Measurements from ENCODE around the gene ADGRL3. TPM values are rescaled to one million over a fixed set of nuclear protein-coding genes. Genes with fewer than 3 reads are reported as not detected.

ADGRL3 gene
- total RNA-seq, 4 donors from 2014 or later: 0.67 to 4.6 (median 1.6) TPM

- no peak for DNase-seq
- intact Hi-C loops (cut with DNase I): no loop called here
- TF ChIP-seq, protein P1, sequence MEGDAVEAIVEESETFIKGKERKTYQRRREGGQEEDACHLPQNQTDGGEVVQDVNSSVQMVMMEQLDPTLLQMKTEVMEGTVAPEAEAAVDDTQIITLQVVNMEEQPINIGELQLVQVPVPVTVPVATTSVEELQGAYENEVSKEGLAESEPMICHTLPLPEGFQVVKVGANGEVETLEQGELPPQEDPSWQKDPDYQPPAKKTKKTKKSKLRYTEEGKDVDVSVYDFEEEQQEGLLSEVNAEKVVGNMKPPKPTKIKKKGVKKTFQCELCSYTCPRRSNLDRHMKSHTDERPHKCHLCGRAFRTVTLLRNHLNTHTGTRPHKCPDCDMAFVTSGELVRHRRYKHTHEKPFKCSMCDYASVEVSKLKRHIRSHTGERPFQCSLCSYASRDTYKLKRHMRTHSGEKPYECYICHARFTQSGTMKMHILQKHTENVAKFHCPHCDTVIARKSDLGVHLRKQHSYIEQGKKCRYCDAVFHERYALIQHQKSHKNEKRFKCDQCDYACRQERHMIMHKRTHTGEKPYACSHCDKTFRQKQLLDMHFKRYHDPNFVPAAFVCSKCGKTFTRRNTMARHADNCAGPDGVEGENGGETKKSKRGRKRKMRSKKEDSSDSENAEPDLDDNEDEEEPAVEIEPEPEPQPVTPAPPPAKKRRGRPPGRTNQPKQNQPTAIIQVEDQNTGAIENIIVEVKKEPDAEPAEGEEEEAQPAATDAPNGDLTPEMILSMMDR (IDR thresholded peaks at IDR 0.05): no peak
- TF ChIP-seq POLR2A (IDR thresholded peaks at IDR 0.05): no peak
- WGBS, 2 donors: 94 to 97% methylated on average over 2 of the region's 2 CpGs
- Histone ChIP-seq H3K27ac (no peak overlapping the region), H3K27me3 (no peaks in the 10 kb centered on the region), H3K36me3 (no peaks in the 10 kb centered on the region), H3K9me3 (no peaks in the 10 kb centered on the region), H3K4me1 (no peaks in the 10 kb centered on the region), H3K4me3 (replicated peaks in 1 of 3) (no peak overlapping the region)
Observed at GRCh38 chr4:61734409-61734808, 534.3 kb downstream of the ADGRL3 start.

GRCh38 chr4:61739887-61740286 lies 539.8 kb downstream of the ADGRL3 start:
- no peaks in the 10 kb centered on the region for H3K27me3 ChIP-seq
- H3K27ac ChIP-seq: no peak overlapping the region
- H3K4me1 ChIP-seq: no peaks in the 10 kb centered on the region
- TF ChIP-seq, protein P1 (IDR thresholded peaks at IDR 0.05): no peak
- TF ChIP-seq POLR2A (IDR thresholded peaks at IDR 0.05): no peak
- no peak for DNase-seq
- no peak overlapping the region for H3K4me3 ChIP-seq (replicated peaks in 1 of 3)
- H3K36me3 ChIP-seq: no peaks in the 10 kb centered on the region
- intact Hi-C loops (cut with DNase I): no loop called here
- H3K9me3 ChIP-seq: no peaks in the 10 kb centered on the region

DNA sequence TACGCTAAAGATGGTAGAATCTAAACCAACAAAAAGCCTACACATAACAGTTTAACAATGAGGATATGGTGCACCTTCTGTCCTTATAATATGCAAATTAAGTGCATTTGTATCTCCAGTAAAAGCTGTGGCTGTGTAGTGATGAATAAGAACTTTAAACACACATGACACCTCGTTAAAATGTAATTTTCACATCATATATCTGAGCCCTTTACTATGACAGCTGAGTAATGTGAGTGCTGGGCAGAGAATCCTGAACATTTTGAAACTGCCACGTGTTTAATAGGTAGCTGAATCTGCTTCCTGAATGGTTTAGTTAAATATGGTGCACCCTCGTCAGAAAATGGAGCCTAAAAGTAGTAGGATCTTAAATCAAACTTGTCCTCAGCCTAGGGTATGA lies 540.8 kb downstream of the ADGRL3 start:
- no peaks in the 10 kb centered on the region for H3K9me3 ChIP-seq
- no peaks in the 10 kb centered on the region for H3K27me3 ChIP-seq
- H3K27ac ChIP-seq: no peak overlapping the region
- TF ChIP-seq POLR2A (IDR thresholded peaks at IDR 0.05): no peak
- TF ChIP-seq, protein P1 (IDR thresholded peaks at IDR 0.05): no peak
- no peaks in the 10 kb centered on the region for H3K36me3 ChIP-seq
- H3K4me3 ChIP-seq (replicated peaks in 1 of 3): no peak overlapping the region
- H3K4me1 ChIP-seq: no peaks in the 10 kb centered on the region
- DNase-seq: no peak
- intact Hi-C loops (cut with DNase I): no loop called here
- 56 to 63% methylated on average over 4 of the region's 4 CpGs for WGBS, 2 donors

DNA sequence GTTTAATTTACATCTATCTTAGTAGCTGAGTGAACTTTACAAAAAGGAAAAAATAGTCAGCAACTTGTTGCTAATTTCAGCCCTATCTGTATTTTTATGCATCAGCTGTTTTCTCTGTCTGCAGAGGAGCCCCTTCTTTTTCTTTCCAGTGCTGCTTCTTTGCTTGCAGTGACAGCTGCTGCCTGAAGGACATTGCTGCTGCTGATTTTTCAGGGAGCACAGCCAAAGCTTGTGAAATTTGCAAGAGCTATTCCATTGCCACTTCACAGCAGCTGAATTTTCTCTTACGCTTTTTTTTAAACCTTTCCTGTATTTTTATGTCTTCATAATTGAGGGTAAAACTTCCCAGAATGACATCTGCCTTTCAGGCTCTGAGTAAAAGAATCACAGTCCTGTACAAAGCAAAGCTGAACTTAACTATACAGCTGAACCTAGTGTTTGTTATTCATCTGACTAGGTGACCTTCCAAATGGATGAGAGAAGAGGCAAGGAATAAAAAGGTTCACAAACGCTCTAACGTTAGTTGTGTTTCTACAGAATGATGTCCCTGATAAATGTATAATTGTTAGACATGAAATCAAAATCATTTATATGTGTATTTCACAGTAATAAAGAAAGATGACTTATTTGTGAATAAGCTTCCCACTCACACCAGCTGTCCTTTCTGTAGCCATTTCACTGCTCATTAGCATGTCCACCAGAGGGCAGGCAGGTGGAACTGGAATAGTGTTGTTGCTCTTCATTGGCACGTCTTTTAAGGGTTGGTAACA lies 541.4 kb downstream of the ADGRL3 start:
- Histone ChIP-seq H3K27me3 (no peaks in the 10 kb centered on the region), H3K9me3 (no peaks in the 10 kb centered on the region), H3K4me1 (no peaks in the 10 kb centered on the region), H3K4me3 (replicated peaks in 1 of 3) (no peak overlapping the region), H3K36me3 (no peaks in the 10 kb centered on the region), H3K27ac (no peak overlapping the region)
- TF ChIP-seq POLR2A (IDR thresholded peaks at IDR 0.05): no peak
- TF ChIP-seq, protein P1 (IDR thresholded peaks at IDR 0.05): peak in 1 of 6 experiments; percentile 9
- 34 to 38% methylated on average over 4 of the region's 4 CpGs for WGBS, 2 donors
- intact Hi-C loops (cut with DNase I): no loop called here
- DNase-seq: no peak

DNA sequence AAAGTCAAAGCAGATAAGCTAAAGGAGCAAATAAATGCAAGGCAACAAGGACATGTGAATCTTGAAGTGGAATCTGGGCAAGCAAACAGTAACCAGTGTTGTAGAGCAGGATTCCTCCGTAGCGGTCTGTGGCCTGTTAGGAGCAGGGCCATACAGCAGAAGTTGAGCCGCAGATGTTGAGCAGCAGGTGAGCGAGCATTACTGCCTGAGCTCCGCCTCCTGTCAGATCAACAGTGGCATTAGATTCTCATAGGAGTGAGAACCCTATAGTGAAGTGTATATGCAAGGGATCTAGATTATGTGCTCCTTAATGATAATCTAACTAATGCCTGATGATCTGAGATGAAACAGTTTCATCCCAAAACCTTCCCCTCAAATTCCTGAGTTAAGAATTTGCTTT lies 550.7 kb downstream of the ADGRL3 start:
- no peaks in the 10 kb centered on the region for H3K27me3 ChIP-seq
- no peak overlapping the region for H3K4me3 ChIP-seq (replicated peaks in 1 of 3)
- H3K27ac ChIP-seq: no peak overlapping the region
- no peaks in the 10 kb centered on the region for H3K9me3 ChIP-seq
- 92 to 95% methylated on average over 5 of the region's 5 CpGs for WGBS, 2 donors
- H3K36me3 ChIP-seq: no peaks in the 10 kb centered on the region
- no peaks in the 10 kb centered on the region for H3K4me1 ChIP-seq
- TF ChIP-seq POLR2A (IDR thresholded peaks at IDR 0.05): no peak
- TF ChIP-seq, protein P1 (IDR thresholded peaks at IDR 0.05): no peak
- no peak for DNase-seq
- intact Hi-C loops (cut with DNase I): no loop called here

Measured in thyroid gland (tissue), 4 donors.